Epithelial cell of esophagus (primary cell): ENCODE data around the gene MBP.

Source experiments
- DNase-seq: peaks from one replicate; pipeline ENCODE4 v3.0.0; 2010; ENCODE audit warnings: low read depth
- H3K4me3 ChIP-seq: 2 replicates; pipeline ENCODE4 v1.5.1; 2011; ENCODE audit warnings: mild to moderate bottlenecking, low read length, control low read depth
- CTCF ChIP-seq: IDR thresholded peaks from 2 replicates; pipeline ENCODE4 v1.5.1; 2011; ENCODE audit warnings: low read depth, mild to moderate bottlenecking, low read length, control low read depth, inconsistent platforms; ENCODE audit not compliant: insufficient read depth; ENCODE audit errors: missing control alignments

MBP gene

GRCh38 chr18:77074431-77074830 lies 58.2 kb downstream of the MBP start:
- H3K4me3 ChIP-seq, result no peak overlapping the region
- no peak for TF ChIP-seq CTCF
- no peak for DNase-seq

GRCh38 chr18:77073336-77074093 lies 59.1 kb downstream of the MBP start:
- no peak for DNase-seq
- H3K4me3 ChIP-seq, result no peak overlapping the region
- no peak for TF ChIP-seq CTCF

- no peak for DNase-seq
- H3K4me3 ChIP-seq, result no peak overlapping the region
- TF ChIP-seq CTCF, result no peak
Measured at GRCh38 chr18:77072566-77072965, 60.0 kb downstream of the MBP start.

- DNase-seq, result peak; percentile 64
- H3K4me3 ChIP-seq, result no peak overlapping the region
- TF ChIP-seq CTCF, result no peak
Measured at GRCh38 chr18:77071711-77072292, 60.8 kb downstream of the MBP start.

- TF ChIP-seq CTCF, result no peak
- H3K4me3 ChIP-seq, result no peak overlapping the region
Measured at GRCh38 chr18:77071061-77071460, 61.5 kb downstream of the MBP start.

GRCh38 chr18:77070627-77071026 lies 62.0 kb downstream of the MBP start:
- no peak overlapping the region for H3K4me3 ChIP-seq
- DNase-seq, result no peak
- no peak for TF ChIP-seq CTCF

More at GRCh38 chr18:77071061-77071460, 61.5 kb downstream of the MBP start:
- DNase-seq, result peak; percentile 96
